ENCODE data around the gene AFF1.

GRCh38 chr4:87132035-87132434, 197.2 kb downstream of the AFF1 start:
- TF ChIP-seq POLR2A (IDR thresholded peaks at IDR 0.05; ENCODE audit: low read length) (no peak), GATA1 (IDR thresholded peaks at IDR 0.05; ENCODE audit: low read depth, low read length) (no peak)

All from erythroblast (primary cell).